Duodenal mucosa (tissue), 2 donors: ENCODE data around the gene MAFB.

Experiments used
- H3K27ac ChIP-seq: one replicate; pipeline ENCODE4 v1.7.0; 2013; ENCODE audit warnings: low read depth, low read length
- H3K27me3 ChIP-seq, 2 donors: one replicate each; pipeline ENCODE4 v1.7.0; 2013; ENCODE audit warnings: low read length in 2 of 2, control low read depth in 1 of 2; ENCODE audit not compliant: insufficient read depth in 2 of 2, control insufficient read depth in 1 of 2
- H3K36me3 ChIP-seq, 2 donors: one replicate each; pipeline ENCODE4 v1.7.0; 2013; ENCODE audit warnings: low read length in 2 of 2, control low read depth in 1 of 2; ENCODE audit not compliant: insufficient read depth in 2 of 2, control insufficient read depth in 1 of 2
- H3K4me1 ChIP-seq, 2 donors: one replicate each; pipeline ENCODE4 v1.7.0; 2013; ENCODE audit warnings: low read length in 2 of 2, control low read depth in 1 of 2; ENCODE audit not compliant: insufficient read depth in 2 of 2, control insufficient read depth in 1 of 2
- H3K4me3 ChIP-seq, 2 donors: one replicate each; pipeline ENCODE4 v1.7.0; 2013; ENCODE audit warnings: low read length in 2 of 2, low read depth in 1 of 2
- H3K9ac ChIP-seq, 2 donors: one replicate each; pipeline ENCODE4 v1.7.0; 2013; ENCODE audit warnings: low read length in 2 of 2, low read depth in 1 of 2
- H3K9me3 ChIP-seq, 2 donors: one replicate each; pipeline ENCODE4 v1.7.0; 2013; ENCODE audit warnings: low read length in 2 of 2, control low read depth in 1 of 2; ENCODE audit not compliant: control insufficient read depth in 1 of 2

Gene MAFB

DNA sequence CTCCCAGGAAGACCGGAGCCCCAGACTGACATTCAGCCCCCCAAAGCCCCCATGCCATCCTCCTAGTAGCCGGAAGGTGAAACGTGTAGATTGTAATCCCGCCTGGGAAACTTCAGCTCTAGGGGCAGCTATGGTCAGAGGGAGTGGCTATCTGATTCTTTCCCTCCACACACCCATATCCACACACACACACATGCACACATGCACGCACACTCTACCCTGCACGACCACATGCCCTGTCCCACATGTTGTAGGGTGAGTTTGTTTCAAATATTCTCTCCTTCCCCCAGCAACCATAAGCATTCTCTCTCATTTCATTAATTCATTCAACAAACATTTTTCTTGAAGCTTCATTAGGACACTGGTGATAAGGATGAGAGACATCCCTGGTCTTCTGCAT, 42.2 kb downstream of the MAFB start:
- H3K9me3 ChIP-seq, result no peaks in the 10 kb centered on the region
- H3K9ac ChIP-seq, result no peak overlapping the region
- no peaks in the 10 kb centered on the region for H3K27me3 ChIP-seq
- no peak overlapping the region for H3K4me3 ChIP-seq
- no peaks in the 10 kb centered on the region for H3K4me1 ChIP-seq
- no peak overlapping the region for H3K27ac ChIP-seq
- H3K36me3 ChIP-seq, result no peaks in the 10 kb centered on the region

DNA sequence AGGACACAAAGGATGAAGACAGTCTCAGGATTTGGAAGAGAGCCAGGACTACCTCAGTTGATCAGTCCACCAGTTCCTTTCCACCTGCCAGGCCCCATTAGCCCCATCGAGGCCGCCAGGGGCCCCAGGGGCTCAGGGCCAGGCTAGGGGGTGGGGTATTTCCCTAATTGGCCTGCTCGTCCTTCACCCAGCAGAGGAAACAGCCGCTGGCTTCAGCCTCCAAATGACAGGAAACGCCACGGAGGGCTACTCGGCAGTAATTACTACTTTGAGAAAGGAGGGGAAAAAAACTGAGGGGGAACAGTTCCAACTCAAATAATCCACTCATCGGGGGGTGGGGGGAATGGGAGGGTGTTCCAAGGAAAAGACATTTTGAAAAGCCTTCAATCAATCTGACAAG, 42.7 kb downstream of the MAFB start:
- Histone ChIP-seq H3K27me3 (no peaks in the 10 kb centered on the region), H3K36me3 (no peaks in the 10 kb centered on the region), H3K9me3 (no peaks in the 10 kb centered on the region), H3K27ac (no peak overlapping the region), H3K4me1 (no peaks in the 10 kb centered on the region), H3K9ac (no peak overlapping the region), H3K4me3 (no peak overlapping the region)

DNA sequence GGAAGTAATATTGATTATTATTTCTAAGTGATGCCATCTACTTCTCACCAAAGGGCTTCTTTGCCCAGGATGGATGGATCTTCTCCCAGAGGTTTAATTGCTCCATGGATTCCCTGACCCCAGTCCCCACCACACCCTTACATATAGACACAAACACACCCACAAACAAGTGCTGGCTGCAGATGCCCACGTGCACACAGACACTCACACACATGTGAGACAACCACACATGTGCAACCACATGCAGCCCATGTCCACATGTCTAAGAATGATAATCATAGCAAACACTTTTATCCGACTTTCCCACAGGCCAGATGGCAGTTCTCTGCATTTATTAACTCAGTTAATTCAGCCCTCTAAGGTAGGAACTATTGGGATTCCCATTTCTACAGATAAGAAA, 44.2 kb downstream of the MAFB start:
- Histone ChIP-seq H3K36me3 (no peaks in the 10 kb centered on the region), H3K4me3 (no peak overlapping the region)

DNA sequence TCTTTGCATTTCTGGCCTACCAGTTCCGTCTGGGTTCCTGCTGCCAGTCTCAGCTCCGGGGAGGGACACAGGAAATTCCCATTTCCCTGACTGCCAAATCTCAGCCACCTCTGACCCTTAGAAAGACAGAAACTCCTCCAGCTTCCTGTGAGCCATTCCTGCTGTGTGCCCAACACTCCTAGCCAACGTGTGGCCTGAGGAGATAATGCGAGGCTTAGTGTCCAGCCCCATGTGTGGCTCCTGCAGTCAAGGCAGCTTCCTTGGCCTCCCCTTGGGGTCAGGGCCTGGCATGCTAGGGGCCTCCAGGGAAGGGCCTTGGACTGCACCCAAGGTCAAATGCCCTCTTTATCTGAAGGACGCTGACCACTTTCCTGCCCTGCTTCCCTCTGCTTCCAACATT, 45.1 kb downstream of the MAFB start:
- H3K36me3 ChIP-seq, result no peaks in the 10 kb centered on the region
- no peak overlapping the region for H3K4me3 ChIP-seq
- H3K27ac ChIP-seq, result no peak overlapping the region
- no peaks in the 10 kb centered on the region for H3K27me3 ChIP-seq
- H3K4me1 ChIP-seq, result no peaks in the 10 kb centered on the region
- H3K9me3 ChIP-seq, result no peaks in the 10 kb centered on the region
- H3K9ac ChIP-seq, result no peak overlapping the region

More for the DNA sequence above, 44.2 kb downstream of the MAFB start:
- Histone ChIP-seq H3K9ac (no peak overlapping the region), H3K4me1 (no peaks in the 10 kb centered on the region), H3K9me3 (no peaks in the 10 kb centered on the region), H3K27ac (no peak overlapping the region), H3K27me3 (no peaks in the 10 kb centered on the region)

DNA sequence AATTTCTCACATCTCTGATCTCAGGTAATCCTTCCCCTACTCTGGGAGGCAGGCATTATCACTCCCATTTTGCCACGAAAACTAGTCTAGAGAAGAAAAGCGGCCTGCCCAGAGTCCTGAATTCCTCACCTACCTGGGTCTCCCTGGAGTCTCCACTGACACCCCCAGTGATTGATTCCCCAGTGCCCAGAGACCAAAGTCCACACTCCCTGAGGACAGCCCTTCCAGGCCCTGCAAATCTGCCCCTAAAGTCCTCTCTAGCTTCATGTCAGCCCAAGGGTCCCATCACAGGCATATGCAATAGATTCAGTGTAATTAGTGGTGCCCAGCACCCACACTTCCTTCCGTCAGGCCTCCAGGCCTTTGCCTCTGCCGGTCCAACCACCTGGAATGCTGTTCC, 47.2 kb downstream of the MAFB start:
- H3K4me1 ChIP-seq, result no peaks in the 10 kb centered on the region
- no peak overlapping the region for H3K27ac ChIP-seq
- no peaks in the 10 kb centered on the region for H3K9me3 ChIP-seq
- no peak overlapping the region for H3K9ac ChIP-seq
- no peak overlapping the region for H3K4me3 ChIP-seq
- no peaks in the 10 kb centered on the region for H3K36me3 ChIP-seq
- H3K27me3 ChIP-seq, result no peaks in the 10 kb centered on the region

DNA sequence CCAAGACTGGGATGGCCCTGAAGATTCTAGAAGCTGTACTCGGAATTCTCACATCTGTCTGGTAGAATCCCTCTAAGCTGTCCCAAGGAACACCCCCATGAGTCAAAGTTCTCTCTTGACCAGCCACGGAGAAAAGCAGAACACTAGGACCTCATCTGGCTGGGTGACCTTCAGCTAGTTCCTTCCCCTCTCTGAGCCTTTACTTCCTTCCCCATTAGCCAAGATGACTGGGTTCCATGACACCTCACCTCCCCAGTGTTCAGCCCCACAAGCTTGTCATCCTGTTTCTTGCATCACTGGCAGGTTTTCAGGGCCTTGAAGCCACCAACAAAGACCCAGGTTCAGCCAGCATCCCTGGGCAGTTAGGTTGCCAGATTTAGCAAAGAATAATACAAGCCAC, 47.8 kb downstream of the MAFB start:
- no peaks in the 10 kb centered on the region for H3K4me1 ChIP-seq

DNA sequence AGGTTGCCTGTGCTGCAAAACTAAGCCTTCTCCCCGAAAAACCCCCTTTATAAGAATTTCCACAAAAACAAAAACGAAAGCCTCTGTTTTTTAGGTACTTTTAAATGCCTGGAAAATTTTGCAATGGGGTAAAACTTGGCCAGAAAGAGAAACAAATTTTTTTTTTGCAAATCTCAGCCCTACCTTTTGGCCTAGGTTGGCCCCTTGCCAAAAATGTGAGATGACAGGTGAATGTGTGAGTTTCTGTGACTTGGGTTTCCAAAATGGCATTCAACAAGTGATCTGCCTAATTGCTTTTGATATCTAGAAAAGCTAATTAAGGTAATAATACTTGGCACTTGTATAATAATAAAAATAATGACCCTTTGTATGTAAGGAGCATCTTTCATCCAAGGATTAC, 48.4 kb downstream of the MAFB start:
- H3K36me3 ChIP-seq, result no peaks in the 10 kb centered on the region
- H3K4me1 ChIP-seq, result no peaks in the 10 kb centered on the region
- no peaks in the 10 kb centered on the region for H3K9me3 ChIP-seq
- no peak overlapping the region for H3K27ac ChIP-seq
- H3K27me3 ChIP-seq, result no peaks in the 10 kb centered on the region
- H3K4me3 ChIP-seq, result no peak overlapping the region
- H3K9ac ChIP-seq, result no peak overlapping the region

More for the DNA sequence above, 47.8 kb downstream of the MAFB start:
- Histone ChIP-seq H3K36me3 (no peaks in the 10 kb centered on the region), H3K27ac (no peak overlapping the region), H3K4me3 (no peak overlapping the region), H3K27me3 (no peaks in the 10 kb centered on the region), H3K9ac (no peak overlapping the region), H3K9me3 (no peaks in the 10 kb centered on the region)

DNA sequence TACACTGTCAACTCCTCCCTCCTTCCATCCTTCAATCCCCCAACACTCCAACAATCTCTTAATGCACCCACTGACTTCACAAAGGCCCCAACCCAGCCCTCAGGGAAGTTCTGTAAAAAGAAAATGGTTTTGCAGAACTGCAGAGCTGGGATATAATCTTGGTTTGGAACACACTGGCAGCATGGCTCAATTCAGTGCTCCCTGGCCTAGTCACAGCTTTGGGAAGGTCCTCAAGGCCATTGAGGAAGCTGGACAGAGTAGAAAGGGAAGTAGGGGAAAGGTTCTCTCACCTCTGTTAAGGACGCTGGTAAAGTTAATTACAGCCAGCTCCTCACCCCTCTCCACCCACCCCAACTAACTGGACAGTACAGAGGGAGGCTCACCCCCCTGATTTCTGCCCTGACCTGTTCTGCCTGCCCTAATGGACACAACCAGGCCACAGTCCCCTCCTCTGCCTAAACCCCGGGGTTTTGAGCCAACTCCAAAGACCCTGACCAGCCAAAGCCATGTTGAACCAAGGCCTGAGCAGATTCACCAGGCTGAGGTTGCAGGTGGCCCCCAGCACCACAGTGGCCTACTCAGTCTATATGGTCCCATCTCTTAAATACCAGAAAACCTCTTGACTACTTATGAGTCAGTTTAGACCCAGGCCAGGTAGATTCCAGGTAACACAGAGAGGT, 49.2 kb downstream of the MAFB start:
- Histone ChIP-seq H3K27me3 (peaks cover 1 to 5% of the 10 kb centered on the region in 2 donors), H3K9ac (no peak overlapping the region), H3K36me3 (no peaks in the 10 kb centered on the region), H3K9me3 (no peaks in the 10 kb centered on the region), H3K4me3 (no peak overlapping the region), H3K4me1 (no peaks in the 10 kb centered on the region), H3K27ac (no peak overlapping the region)

DNA sequence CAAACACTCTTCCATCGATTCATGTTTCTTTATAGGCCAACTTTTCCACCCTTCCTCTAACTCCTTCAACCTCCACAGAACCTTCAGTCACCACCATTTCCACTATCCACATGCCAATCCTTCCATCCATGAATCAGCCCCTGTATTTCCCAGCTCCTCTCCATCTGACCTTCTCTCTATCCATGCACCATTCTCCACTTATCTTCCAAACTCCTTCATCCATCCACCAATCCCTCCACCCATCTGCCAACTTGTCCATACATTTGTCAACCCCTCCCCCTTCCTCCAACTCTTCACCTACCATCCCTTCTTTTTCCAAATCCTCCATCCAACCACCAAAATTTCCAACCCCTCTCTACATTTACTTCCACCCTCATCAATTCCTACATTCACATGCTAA, 49.9 kb downstream of the MAFB start:
- Histone ChIP-seq H3K9me3 (no peaks in the 10 kb centered on the region), H3K4me3 (no peak overlapping the region), H3K27me3 (peaks cover 5 to 7% of the 10 kb centered on the region in 2 donors), H3K4me1 (no peaks in the 10 kb centered on the region), H3K36me3 (no peaks in the 10 kb centered on the region), H3K27ac (no peak overlapping the region), H3K9ac (no peak overlapping the region)

DNA sequence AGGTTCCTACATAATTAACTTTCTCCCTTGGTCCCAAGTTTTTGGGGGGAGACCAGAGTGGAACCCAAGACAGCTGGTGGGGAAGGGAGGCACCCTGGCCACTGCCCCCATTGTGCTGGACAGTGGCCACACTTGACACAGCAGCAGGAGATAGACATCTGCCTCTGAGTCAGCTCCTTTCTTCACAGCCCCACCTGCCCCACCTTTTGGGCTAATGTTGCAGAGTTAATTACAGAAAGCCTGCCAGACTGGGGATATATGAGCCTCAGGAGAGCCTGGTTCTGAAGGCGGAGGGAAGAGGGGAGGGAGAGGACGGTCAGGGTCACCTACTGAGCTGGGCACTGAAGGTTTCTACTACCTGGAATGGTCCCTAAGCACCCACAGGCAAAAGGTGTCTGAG, 50.6 kb downstream of the MAFB start:
- H3K9ac ChIP-seq, result no peak overlapping the region
- peaks cover 5 to 7% of the 10 kb centered on the region in 2 donors for H3K27me3 ChIP-seq
- no peak overlapping the region for H3K27ac ChIP-seq
- no peaks in the 10 kb centered on the region for H3K36me3 ChIP-seq
- no peak overlapping the region for H3K4me3 ChIP-seq
- no peaks in the 10 kb centered on the region for H3K4me1 ChIP-seq
- no peaks in the 10 kb centered on the region for H3K9me3 ChIP-seq

DNA sequence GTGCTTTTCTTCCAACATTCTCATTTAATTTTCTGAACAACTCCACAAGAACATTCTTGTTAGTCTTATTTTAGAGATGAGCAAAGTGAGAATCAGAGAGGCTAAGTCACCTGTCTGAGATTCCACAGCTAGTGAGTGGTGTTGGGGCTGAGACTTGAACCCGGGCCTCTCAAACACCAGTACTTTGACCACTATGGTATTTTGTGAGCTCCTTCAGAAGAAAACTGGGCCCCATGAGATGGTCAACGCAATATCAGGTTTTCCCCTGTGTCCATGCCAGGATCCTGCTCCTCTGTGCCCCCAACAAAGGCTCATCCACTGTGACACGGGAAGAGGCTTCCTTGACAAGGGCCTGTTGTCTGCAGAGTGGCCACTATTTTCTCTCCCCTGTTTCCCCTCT, 51.9 kb downstream of the MAFB start:
- H3K4me1 ChIP-seq, result no peaks in the 10 kb centered on the region
- no peak overlapping the region for H3K9ac ChIP-seq
- H3K36me3 ChIP-seq, result no peaks in the 10 kb centered on the region
- peaks cover 5 to 7% of the 10 kb centered on the region in 2 donors for H3K27me3 ChIP-seq
- H3K27ac ChIP-seq, result no peak overlapping the region
- H3K4me3 ChIP-seq, result no peak overlapping the region
- no peaks in the 10 kb centered on the region for H3K9me3 ChIP-seq
